ENCODE data around the gene ASB17.

DNA sequence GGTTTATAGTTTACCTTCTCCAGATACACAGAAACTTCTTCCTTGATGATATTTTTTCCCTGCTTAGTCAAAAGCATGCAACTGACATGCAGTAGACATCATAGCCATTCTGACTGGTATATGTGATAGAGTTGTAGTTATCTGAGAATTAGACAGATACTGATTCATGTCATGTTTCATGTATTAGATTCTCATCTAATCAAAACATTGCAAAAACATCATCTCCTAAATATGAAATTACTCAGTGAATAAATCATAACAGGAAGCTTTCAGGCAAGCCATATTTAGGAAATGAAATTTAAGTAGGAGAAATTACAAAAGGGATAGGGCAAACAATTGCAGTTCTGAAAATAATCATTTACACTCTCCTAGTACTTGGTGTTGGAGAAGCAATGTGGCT, 38.4 kb upstream of the ASB17 start:
- TF ChIP-seq, protein P1, sequence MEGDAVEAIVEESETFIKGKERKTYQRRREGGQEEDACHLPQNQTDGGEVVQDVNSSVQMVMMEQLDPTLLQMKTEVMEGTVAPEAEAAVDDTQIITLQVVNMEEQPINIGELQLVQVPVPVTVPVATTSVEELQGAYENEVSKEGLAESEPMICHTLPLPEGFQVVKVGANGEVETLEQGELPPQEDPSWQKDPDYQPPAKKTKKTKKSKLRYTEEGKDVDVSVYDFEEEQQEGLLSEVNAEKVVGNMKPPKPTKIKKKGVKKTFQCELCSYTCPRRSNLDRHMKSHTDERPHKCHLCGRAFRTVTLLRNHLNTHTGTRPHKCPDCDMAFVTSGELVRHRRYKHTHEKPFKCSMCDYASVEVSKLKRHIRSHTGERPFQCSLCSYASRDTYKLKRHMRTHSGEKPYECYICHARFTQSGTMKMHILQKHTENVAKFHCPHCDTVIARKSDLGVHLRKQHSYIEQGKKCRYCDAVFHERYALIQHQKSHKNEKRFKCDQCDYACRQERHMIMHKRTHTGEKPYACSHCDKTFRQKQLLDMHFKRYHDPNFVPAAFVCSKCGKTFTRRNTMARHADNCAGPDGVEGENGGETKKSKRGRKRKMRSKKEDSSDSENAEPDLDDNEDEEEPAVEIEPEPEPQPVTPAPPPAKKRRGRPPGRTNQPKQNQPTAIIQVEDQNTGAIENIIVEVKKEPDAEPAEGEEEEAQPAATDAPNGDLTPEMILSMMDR (IDR thresholded peaks at IDR 0.05), result no peak
- TF ChIP-seq POLR2A (IDR thresholded peaks at IDR 0.05), result no peak

Measured in testis (tissue), 2 donors.